Left forelimb (tissue), 1 donor: ENCODE data around the gene WDR31.
"Not testable (repeated sequence)": the region's sequence is repeated elsewhere in the genome, so short reads cannot be mapped to it uniquely, and the experiment has no call there.

ENCODE experiments used
- DNase-seq: peaks from one replicate; pipeline ENCODE4 v3.0.0-alpha.2; 2018; ENCODE audit warnings: low spot score

Gene WDR31

DNA sequence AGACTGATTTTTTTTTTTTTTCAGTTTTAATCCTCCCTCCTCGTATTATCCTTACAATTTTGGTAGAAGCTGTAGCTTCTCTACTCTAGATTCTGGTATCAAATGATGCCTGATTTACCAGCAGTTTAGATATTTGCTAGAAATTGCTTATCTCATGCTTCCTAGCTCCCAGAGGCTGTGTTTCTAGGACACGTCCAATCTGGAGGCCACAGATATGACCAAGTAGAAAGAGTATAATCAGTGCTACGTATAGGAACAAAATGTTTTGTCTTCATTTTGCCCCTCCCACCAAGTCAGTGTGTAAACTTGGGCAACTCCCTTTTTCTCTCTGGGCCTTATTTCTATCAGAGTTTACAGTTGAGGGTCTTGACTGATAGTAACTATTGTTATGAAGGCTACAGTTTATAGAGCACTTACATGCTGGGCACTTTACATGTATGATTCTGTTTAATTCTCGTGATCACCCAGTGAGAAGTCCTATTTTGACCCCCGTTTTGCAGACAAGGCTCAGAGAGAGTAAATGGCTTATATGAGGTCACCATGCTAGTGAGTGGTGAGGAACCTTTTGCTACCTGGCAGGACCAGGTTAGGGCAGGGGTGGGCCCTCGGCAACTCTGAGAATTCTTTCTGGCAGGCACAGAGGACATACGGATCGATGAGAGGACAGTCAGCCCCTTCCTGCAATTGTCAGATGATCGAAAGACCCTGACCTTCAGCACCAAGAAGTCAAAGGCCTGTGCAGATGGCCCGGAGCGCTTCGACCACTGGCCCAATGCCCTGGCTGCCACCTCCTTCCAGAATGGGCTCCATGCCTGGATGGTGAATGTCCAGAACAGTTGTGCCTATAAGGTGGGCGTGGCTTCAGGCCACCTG lies 29.1 kb upstream of the WDR31 start:
- no peak for DNase-seq

DNA sequence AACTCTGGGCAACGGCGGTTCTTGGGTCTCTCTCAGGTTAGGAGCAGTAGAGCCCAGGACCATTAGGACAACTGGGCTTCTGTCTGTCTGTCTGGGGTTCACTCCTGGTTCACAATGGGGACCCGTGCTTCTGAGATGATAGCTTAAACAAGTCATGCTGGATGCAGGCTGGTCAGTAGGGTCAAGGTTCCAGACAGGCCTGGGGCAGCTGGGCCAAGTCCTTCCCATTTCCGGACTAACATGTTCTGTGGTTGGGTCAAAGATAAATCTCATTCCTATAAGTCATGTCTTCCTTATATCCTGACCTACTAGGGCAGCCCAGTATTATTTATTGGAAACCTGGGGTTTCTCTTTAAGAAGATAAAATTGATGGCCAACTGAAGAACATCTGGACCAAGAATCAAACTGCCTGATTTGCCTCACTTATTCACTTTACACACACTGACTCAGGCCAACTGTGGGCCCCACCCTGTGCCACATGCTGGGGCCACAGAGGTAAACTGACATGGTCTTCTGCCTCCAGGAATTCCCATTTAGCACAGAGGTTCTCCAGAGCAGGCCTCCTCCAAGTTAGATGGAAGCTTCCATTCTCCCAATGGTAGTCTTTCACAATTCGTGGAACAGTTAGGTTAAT lies 28.4 kb upstream of the WDR31 start:
- no peak for DNase-seq

DNA sequence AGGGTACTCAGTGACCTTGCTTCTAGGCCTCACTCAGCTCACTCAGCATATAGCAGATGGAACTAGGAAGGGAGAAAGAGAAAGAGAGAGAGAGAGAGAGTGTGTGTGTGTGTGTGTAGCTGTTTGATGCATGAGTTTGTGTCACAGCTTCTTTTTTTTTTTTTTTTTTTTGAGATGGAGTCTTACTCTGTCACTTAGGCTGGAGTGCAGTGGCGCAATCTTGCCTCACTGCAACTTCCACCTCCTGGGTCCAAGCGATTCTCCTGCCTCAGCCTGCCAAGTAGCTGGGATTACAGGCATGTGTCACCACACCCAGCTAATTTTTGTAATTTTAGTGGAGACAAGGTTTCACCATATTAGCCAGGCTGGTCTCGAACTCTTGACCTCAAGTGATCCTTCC lies 25.6 kb upstream of the WDR31 start:
- DNase-seq = not testable (repeated sequence)

DNA sequence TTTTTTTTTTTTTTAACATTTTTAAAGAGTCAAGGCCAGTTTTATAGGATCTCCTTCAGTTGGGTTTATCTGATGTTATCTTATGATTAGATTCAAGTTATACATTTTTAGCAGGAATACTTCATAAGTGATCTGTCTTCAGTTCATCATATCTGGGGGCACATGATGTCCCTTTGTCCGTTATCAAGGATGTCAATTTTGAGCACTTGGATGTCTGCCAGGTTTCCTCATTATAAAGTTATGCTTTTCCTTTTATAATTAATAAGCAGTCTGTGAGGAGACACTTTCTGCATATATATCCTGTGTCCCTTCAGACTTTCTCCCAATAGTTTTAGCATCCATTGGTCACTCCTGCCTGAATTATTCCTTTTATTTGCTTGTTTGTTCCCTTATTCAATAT lies 24.9 kb upstream of the WDR31 start:
- no peak for DNase-seq

DNA sequence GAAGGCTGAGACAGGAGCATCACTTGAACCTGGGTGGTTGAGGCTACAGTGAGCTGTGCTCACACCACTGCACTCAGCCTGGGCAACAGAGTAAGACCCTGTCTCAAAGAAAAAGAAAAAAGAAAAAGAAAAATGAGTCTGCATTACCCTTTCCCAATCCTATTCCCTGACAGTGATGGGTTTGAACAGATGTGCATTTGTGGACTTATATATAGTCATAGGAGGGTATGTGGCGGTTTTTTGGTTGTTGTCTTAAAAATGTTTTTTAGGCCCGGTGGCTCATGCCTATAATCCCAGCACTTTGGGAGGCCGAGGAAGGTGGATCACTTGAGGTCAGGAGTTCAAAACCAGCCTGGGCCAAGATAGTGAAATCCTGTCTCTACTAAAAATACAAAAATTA lies 23.3 kb upstream of the WDR31 start:
- no peak for DNase-seq

DNA sequence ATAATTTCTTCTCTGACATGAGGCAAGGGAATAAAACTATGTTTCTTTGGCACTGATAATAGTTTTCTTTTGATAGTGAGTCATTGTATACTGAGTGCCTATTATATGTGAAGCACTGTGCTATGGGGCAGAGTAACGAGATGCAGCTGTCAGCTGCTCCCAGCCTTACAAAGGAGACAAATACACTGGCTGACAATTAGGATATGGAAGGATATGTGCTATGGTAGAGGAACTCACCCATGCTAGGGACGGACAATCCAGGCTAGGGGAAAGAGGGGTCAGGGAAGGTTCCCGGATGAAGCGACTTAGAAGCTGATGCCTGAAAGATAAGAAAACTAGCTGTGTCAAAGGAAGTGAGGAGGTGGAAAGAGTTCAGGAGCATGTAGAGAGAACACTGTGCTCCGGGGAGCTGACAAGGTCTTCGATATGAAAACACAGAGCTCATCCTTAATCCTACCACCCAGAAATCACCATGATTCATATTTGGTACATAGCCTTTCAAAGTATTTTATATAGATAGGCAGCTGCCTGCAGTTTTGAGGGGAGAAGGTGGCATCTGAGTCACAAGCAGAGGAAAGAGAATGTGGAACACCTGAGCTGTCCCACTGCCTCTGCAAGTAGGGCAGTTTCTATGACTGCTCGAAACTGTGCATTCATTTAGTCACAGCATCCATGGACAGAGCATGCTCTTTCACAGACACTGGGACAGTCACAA lies 21.4 kb upstream of the WDR31 start:
- DNase-seq = no peak

DNA sequence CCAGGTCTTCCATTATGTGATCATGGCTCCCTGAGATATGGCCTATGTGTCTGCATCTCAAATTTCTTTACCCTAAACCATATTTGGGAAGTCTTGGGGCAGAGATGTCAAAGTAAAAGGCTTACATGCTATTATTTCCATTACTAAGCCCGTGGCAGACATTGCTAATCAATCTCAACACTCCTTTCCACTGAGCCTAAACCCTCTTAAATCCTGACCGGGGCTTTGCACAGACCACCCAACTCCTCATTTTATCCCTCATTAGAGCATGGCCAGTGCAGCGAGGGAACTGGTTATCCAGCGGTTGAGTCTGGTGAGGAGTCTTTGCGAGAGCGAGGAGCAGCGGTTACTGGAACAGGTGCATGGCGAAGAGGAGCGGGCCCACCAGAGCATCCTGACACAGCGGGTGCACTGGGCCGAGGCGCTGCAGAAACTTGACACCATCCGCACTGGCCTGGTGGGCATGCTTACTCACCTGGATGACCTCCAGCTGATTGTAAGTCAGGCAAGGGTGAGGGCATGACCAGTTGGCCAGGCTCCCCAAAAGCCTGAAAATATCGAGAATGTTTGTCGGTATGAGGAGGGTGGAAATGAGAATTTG lies 20.3 kb upstream of the WDR31 start:
- no peak for DNase-seq

DNA sequence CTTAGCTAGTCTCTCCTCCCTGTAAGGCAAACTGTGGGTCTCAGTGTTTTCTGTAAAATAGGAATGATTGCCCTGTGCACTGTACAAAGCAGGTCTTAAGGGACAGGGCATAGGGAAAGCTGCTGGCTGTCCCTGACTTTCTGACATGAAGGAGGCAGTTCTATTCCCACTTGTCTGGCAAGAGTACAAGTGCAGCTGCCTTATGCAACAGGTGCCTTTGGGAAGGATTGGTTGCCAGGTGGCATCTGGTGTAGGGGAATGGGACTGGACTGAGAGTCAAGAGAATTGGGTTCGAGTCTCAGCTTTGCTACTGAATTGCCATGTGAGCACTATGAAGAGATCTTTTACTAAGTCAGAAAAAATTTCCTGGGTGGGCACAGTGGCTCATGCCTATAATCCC lies 19.3 kb upstream of the WDR31 start:
- DNase-seq = no peak

DNA sequence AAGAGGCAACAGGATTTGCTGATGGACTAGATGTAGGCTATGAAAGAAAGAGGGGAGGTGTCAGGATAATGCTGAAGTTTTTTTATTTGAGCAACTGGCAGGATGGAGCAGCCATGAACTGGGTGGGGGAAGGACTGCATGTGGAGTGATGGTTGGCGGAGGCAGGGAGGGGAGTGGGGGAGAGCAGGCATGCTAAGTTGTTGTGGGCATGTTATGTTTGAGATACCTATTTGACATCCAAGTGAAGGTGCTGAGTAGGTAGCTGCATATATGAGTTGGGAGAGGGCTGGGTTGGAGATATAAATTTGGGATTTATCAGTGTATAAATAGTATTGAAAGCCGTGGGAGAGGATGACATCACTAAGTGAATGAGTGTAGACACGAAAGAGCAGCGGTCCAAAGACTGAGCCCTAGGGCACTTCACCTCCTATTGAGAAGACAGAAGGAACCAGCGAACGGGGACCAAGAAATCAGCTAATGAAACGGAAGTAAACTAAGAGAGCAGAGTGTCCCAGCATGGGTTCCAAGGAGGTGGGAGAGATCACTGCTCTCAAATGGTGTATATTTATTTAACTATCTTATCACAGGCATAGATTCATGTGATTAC lies 16.7 kb upstream of the WDR31 start:
- DNase-seq = no peak

DNA sequence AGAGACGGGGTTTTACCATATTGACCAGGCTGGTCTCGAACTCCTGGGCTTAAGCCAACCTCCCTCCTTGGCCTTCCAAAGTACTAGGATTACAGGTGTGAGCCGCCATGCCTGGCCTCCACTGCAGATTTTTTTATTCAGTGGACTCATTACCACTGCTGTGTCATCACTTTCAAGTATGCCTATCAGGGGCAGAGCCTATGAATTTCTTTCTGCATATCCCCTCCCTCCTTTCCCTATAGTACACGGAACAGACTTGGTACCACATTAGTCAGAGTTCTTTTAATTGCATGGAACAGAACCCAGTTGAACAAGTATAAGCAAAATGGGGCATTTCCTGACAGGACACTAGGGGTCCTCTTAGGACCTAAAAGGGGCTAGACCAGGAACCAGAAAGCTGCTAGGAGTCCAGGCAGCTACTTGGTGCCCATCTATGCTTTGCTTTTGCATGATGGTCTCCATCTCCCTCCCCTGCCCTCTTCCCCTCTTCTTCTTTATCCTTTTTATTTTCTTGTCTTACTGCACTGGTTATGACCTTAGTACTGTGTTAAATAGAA lies 15.0 kb upstream of the WDR31 start:
- no peak for DNase-seq

DNA sequence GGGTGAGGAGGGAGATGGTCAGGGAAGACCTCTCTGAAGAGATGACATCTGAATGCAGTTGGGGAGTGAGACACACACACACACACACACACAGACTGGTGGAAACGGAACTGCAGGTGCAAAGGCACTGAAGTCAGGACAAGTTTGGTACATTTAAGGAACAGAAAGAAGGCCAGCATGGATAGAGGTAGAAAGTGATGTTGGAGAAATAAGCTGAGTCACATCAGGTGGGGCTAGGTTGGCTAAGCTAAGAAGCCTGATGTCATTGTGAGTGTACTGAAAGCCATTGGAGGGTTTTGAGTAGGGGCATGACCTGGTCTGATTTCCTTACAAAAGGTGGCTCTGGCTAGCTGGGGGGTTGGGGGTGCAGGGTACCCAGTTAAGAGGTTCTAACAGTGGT lies 12.3 kb upstream of the WDR31 start:
- DNase-seq = no peak

DNA sequence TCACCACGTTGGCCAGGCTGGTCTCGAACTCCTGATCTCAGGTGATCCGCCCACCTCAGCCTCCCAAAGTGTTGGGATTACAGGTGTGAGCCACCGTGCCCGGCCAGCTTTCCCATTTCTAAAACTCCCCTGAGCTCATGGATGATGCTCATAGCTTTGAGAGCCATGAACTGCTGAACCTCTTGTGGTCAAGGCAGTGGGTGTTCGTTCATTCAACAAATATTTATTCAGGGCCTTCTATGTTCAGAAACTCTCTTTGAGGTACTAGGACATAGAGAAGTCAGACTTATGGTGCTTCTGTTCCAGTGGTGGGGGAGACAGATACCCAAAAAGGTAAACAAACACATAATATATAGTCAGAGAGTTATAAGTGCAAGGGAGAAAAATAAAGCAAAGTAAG lies 11.9 kb upstream of the WDR31 start:
- no peak for DNase-seq

DNA sequence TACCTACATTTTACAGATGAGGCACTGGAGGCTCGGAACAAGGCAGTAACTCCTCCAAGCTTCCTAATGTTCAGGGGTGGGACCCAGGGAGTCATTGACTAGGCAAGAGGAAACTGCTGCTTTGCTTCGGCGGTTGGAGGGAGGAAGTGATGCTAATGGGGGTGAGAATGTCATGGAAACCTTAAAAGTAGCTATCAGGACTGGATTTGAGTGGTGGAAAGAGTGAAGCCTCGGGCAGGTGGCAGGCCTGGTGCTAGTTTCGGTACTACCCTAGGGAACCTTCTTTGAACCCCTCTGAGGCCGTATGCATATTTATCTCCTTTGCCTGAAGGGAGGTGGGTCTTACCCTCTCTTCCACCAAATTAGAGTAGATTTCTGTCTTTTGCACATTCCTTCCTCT lies 10.9 kb upstream of the WDR31 start:
- no peak for DNase-seq

DNA sequence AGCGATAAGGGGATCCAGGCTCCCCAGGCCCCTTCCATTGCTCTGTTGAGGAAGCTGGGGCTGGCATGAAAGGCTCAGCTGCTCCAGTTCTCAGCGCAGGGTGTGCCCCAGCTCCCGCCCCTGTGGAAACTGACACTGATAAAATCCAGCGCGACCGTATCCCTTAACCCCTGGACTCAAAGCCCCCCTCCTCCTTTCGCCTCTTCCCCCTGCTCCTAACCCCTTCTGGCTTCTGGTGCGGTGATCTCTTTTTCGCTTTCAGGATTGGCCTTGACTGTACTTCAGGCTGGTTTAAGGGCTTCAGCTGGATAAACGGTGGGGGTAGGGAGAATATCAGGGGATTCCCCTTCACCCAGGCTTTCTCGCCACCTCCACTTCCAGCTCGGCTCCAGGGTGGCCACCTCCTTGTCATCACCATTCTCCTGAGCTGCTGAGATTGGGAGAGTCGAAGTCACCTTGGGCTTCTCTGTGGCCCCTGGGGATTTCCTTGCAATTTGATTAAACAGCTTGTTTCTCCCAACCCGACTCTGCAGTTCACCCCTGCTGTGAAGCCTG lies 10.1 kb upstream of the WDR31 start:
- DNase-seq = no peak

DNA sequence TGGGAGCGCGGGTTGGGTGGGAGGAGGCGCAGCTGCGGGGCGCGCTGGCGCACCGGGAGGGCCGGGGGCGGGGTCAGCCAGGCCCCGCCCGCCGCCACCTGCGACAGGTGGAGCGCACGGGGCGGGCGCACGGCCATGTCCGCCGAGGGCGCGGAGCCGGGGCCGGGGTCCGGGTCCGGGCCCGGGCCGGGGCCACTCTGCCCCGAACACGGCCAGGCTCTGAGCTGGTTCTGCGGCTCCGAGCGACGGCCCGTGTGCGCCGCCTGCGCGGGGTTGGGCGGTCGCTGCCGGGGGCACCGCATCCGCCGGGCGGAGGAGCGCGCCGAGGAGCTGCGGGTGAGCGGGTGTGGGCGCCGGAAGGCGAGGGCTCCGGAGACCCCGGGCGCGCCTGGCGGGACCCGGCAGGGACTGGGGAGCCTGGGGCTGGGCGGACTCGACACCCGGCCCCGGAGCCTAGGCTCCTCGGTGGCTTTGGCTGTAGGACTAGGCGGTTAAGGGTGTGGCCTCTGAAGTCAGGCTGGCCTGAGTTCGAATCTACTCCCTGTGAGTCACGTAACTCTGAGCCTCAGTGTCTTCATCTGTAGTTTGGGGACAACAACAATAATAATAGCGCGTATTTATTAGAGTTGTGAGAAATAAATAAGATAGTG lies 9.5 kb upstream of the WDR31 start, which contains the start of gene BSPRY:
BSPRY (plus strand) TSS at position 97 of the 650 bp plus-strand sequence; CDS start at position 136, 39 bp downstream.
- DNase-seq = no peak

DNA sequence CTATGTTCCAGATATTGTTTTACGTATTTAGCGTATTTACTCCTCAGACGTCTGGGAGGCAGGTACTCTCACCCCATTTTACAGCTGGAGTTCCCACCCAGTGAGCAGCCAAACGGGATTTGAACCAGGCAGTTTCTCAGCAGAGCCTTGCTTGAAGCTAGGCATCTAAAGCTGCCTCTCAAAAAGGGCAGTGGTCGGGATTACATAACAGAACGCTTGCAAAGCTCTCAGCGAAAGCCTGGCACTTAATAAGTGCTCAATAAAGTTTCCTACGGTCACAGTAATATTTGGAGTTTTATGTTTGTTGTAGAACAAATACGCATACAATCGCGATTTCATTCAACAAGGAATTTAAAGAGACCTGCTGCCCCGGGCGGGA lies 9.0 kb upstream of the WDR31 start:
- no peak for DNase-seq

DNA sequence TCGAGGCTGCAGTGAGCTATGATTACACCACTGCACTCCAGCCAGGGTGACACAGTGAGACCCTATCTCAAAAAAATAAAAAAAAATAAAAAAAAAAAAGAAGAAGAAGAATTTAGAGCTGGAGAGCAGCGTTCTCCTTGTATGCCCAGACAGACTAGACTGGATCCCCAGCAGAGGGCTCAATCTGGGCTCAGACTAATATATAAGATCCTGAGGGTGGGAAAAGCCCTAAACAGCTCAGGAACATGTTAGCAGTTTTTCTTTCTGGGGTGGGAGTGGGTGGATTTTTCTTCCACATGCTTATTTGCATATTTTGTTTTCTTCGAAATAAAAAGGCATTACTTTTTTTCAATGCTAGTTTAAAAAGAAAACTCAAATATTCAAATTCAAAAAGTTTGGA lies 8.4 kb upstream of the WDR31 start:
- no peak for DNase-seq

DNA sequence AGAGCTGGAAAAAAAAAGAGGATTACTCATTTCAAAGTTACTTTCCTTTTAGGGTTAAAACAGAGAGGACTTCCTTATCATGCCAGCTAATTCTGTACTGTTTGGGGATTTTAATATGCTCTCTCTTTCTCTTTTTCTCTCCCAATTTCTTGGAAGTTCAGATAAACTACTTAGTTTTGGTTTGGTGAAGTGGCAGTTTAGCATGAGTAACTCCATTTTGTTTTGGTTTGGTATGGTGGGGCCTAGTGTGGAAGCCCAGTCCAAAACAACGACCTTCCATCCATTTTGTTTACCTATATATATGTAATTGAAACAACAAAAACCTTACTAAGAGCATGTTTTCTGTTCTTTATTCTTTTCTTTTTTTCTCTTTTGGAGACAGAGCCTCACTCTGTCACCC lies 5.6 kb upstream of the WDR31 start:
- no peak for DNase-seq

DNA sequence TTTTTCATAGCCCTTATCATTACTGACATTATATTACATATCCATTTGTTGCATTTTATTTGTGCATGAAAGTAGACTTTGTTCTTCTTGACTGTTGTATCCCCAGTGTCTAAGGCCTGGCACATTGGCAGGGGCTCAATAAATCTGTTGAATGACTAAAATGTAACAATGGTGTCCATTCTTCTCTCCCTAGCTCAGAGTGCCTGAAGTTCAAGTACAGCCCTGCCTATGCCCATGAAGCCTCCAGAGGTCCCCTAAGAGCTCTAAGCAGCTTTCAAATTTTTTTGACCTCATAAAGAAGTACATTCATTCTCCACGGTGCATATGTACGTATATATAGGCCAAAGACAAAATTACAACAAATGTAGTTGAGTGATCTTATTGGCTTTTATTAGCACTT lies 5.1 kb upstream of the WDR31 start:
- DNase-seq = no peak

DNA sequence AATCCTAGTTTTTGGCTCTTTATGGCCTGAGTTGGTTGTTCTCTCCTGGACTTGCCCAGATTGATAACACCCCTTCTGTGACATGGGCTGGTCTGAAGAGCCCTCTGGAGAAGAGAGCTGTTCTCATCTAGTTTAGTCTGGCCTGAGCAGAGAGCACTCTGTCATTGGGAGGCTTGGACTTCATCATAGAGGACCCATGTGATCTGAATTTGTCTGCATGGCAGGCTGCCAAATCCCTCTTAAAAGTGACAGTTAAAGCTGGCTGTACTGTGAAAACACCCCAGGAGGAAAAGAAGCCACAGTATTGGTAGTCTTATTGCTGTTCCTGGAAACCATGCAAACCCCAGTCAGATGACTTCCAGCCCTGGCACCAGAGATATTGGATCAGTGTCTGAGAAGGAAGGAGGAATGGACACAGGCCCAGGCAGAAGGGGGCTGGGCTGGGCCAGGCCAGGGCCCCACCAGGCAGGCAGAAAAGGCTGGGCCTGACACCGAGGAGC lies 3.7 kb upstream of the WDR31 start:
- no peak for DNase-seq
